ENCODE results near the gene WFDC1. TPM values are rescaled to one million over a fixed set of nuclear protein-coding genes. Genes with fewer than 3 reads are reported as not detected.

WFDC1 gene
- polyA plus RNA-seq, 1 of the 3 experiments (the other 2 are of a cell fraction) = 0.03 TPM

DNA sequence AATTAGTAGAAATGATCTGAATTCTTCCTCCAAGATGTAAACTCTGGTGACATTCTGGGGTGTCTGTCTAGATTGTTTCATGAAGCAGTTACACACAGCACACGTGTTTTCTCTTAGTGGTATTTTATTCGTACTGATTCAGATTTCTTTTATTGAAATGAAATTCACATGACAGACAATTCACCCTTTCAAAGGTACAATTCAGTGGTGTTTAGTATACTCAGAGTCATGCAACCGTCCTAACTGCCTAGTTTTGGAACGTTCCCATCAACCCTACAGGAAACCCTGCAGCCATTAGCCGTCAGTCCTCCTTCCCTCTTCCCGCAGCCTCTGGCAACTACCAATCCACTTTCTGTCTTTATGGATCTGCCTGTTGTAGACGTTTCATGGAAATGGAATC is 8.8 kb downstream of the WFDC1 start:
- Histone ChIP-seq H3K27me3 (ENCODE audit: insufficient read depth) (peaks cover 18% of the 10 kb centered on the region; the same call in 1 of the 2 replicates), H3K9me2 (no peaks in the 10 kb centered on the region), H3K4me1 (ENCODE audit: control insufficient read depth in 1 of 2, insufficient read depth in 2 of 2, low read depth in 1 of 2, low read length in 1 of 2) (no peaks in the 10 kb centered on the region), H3K9me3 (no peaks in the 10 kb centered on the region), H3K4me2 (no peak overlapping the region), H3K4me3 (ENCODE audit: low read depth in 2 of 2, low read length in 1 of 2) (no peak overlapping the region), H3K36me3 (replicated peaks in 1 of 2; ENCODE audit: control insufficient read depth in 1 of 2, insufficient read depth in 2 of 2, low read length in 1 of 2) (no peaks in the 10 kb centered on the region), H2AFZ (ENCODE audit: low read depth) (no peak overlapping the region), H3K27ac (ENCODE audit: low read depth in 2 of 2, low read length in 1 of 2) (no peak overlapping the region), H3K79me2 (ENCODE audit: insufficient read depth) (no peaks in the 10 kb centered on the region), H4K20me1 (ENCODE audit: insufficient read depth) (no peaks in the 10 kb centered on the region), H3F3A (replicated peaks; ENCODE audit: insufficient read depth) (no peaks in the 10 kb centered on the region), H3K9ac (no peak overlapping the region)
- ChIA-PET CTCF (interaction anchor here (0.7 kb wide), 1 partner anchor 9 kb away, joined by 3 read pairs; the partner anchor contains the start of gene WFDC1), POLR2A (no interaction called here)
- DNase-seq = no peak
- TF ChIP-seq, protein P1, sequence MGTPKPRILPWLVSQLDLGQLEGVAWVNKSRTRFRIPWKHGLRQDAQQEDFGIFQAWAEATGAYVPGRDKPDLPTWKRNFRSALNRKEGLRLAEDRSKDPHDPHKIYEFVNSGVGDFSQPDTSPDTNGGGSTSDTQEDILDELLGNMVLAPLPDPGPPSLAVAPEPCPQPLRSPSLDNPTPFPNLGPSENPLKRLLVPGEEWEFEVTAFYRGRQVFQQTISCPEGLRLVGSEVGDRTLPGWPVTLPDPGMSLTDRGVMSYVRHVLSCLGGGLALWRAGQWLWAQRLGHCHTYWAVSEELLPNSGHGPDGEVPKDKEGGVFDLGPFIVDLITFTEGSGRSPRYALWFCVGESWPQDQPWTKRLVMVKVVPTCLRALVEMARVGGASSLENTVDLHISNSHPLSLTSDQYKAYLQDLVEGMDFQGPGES (IDR thresholded peaks at IDR 0.05; ENCODE audit: low read depth, low read length) = no peak
- TF ChIP-seq JUND (IDR thresholded peaks at IDR 0.05) (no peak), FOXM1 (IDR thresholded peaks at IDR 0.05; ENCODE audit: low read depth) (no peak), RCOR1 (IDR thresholded peaks at IDR 0.05; ENCODE audit: low read length) (no peak), RAD21 (IDR thresholded peaks at IDR 0.05; ENCODE audit: low read length) (no peak), SMC3 (IDR thresholded peaks at IDR 0.05; ENCODE audit: low read depth, low read length) (no peak), POLR2AphosphoS5 (IDR thresholded peaks at IDR 0.05; ENCODE audit: low read depth, low read length) (no peak)
- TF ChIP-seq, protein P2, sequence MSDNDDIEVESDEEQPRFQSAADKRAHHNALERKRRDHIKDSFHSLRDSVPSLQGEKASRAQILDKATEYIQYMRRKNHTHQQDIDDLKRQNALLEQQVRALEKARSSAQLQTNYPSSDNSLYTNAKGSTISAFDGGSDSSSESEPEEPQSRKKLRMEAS (IDR thresholded peaks at IDR 0.05; ENCODE audit: low read depth) = no peak
- 49% methylated on average over 7 of the region's 7 CpGs for WGBS (ENCODE audit: low lambda C conversion rate)

DNA sequence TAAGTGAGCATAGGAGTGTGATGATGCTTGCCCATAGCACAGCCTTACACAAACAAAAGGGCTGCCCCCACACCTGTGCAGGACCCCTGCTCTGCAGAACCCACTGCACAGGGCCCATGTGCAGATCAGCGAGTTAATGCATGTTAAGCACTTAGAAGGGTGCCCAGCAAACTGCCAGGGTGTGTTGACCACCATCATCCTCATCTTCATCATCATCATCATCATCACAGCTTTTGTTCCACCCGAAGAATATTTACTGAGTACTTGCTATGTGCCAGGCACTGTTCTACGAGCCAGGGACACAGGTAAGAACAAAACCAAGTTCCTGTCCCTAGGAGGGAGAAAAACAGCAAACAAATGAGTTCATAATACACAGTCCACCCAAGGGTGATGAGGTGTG is 11.9 kb downstream of the WFDC1 start:
- Histone ChIP-seq H3K79me2 (ENCODE audit: insufficient read depth) (no peaks in the 10 kb centered on the region), H3K27me3 (ENCODE audit: insufficient read depth) (peaks cover 18% of the 10 kb centered on the region; the same call in 1 of the 2 replicates), H4K20me1 (ENCODE audit: insufficient read depth) (no peaks in the 10 kb centered on the region), H3F3A (replicated peaks; ENCODE audit: insufficient read depth) (no peaks in the 10 kb centered on the region), H3K4me1 (ENCODE audit: control insufficient read depth in 1 of 2, insufficient read depth in 2 of 2, low read depth in 1 of 2, low read length in 1 of 2) (no peaks in the 10 kb centered on the region), H3K36me3 (replicated peaks in 1 of 2; ENCODE audit: control insufficient read depth in 1 of 2, insufficient read depth in 2 of 2, low read length in 1 of 2) (no peaks in the 10 kb centered on the region), H3K9me2 (no peaks in the 10 kb centered on the region), H3K9me3 (no peaks in the 10 kb centered on the region), H3K27ac (ENCODE audit: low read depth in 2 of 2, low read length in 1 of 2) (no peak overlapping the region), H3K9ac (no peak overlapping the region), H3K4me3 (ENCODE audit: low read depth in 2 of 2, low read length in 1 of 2) (no peak overlapping the region), H2AFZ (ENCODE audit: low read depth) (no peak overlapping the region), H3K4me2 (no peak overlapping the region)
- DNase-seq = no peak
- TF ChIP-seq SIN3A (IDR thresholded peaks at IDR 0.05; ENCODE audit: borderline replicate concordance, low read depth, low read length) = no peak
- TF ChIP-seq, protein P2 (IDR thresholded peaks at IDR 0.05; ENCODE audit: low read depth) = no peak
- TF ChIP-seq RAD21 (IDR thresholded peaks at IDR 0.05; ENCODE audit: low read length) = no peak
- no peak for TF ChIP-seq GATA2 (CRISPR knock-in tag; IDR thresholded peaks at IDR 0.05)
- no peak for TF ChIP-seq EZH2phosphoT487 (IDR thresholded peaks at IDR 0.05; ENCODE audit: borderline replicate concordance, low read depth)
- no peak for TF ChIP-seq NRF1 (IDR thresholded peaks at IDR 0.05; ENCODE audit: low read depth, low read length)
- TF ChIP-seq, protein P1 (IDR thresholded peaks at IDR 0.05; ENCODE audit: low read depth, low read length) = no peak
- no peak for TF ChIP-seq JUND (IDR thresholded peaks at IDR 0.05)
- TF ChIP-seq, protein P3, sequence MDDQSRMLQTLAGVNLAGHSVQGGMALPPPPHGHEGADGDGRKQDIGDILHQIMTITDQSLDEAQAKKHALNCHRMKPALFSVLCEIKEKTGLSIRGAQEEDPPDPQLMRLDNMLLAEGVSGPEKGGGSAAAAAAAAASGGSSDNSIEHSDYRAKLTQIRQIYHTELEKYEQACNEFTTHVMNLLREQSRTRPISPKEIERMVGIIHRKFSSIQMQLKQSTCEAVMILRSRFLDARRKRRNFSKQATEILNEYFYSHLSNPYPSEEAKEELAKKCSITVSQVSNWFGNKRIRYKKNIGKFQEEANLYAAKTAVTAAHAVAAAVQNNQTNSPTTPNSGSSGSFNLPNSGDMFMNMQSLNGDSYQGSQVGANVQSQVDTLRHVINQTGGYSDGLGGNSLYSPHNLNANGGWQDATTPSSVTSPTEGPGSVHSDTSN (IDR thresholded peaks at IDR 0.05) = no peak
- no peak for TF ChIP-seq GABPA (IDR thresholded peaks at IDR 0.05; ENCODE audit: low read depth)
- no peak for TF ChIP-seq POLR2AphosphoS5 (IDR thresholded peaks at IDR 0.05; ENCODE audit: low read depth, low read length)
- no peak for TF ChIP-seq EP300 (IDR thresholded peaks at IDR 0.05; ENCODE audit: borderline replicate concordance in 1 of 2, low read depth in 1 of 2, low read length in 1 of 2)
- TF ChIP-seq FOSL2 (IDR thresholded peaks at IDR 0.05; ENCODE audit: borderline replicate concordance, low read depth) = no peak
- WGBS (ENCODE audit: low lambda C conversion rate) = 63% methylated on average over 3 of the region's 3 CpGs
- CTCF ChIA-PET = interaction anchor here (2.1 to 5.2 kb wide), 4 partner anchors 29 to 221 kb away, joined by 6 to 53 read pairs (median 22); partner anchors contain the start of gene TAF1C
- POLR2A ChIA-PET = no interaction called here
